ENCODE measurements around the gene DOCK2.

Gene DOCK2

DNA sequence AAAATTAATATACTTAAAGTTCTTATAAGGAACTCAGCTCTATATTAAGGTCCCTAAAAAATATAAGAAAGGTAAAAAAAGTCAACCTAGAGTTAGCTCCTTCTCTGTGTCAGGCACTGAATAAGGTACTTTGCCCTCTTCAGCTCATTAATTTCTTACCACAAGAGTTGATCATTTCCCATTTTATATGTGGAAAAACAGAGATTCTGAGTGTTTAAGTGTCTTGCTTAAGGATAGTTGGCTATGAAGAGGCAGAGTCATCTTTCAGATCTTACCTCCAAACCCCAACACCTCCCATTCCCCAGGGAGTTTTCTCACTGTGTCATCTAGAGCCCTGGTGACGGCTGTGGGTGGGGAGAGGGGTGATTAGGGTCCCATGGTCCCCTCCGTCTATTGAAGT is 302.7 kb downstream of the DOCK2 start:
- TF ChIP-seq CTCF (IDR thresholded peaks at IDR 0.05; ENCODE audit: low read depth, low read length): no peak
- no peak for DNase-seq (ENCODE audit: extremely low read depth, low read depth)

DNA sequence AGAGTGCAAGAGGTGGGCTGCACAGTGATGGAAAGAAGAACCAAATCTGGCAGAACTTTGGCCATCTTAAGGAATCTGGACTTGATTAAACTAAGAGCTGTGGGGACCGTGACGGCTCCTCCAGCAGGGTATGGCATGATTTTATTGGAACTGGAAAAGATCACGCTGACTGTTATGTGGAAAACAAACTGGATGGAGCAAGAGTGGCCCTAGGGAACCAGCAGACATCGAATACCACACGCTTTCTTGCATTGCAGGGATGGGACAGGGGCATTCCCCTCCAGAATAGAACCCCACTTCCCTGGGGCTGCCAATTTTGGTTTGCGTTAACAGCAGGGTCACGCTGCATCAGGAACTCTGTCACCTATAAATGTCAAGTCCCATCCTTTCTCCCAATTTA is 304.5 kb downstream of the DOCK2 start:
- TF ChIP-seq CTCF (IDR thresholded peaks at IDR 0.05; ENCODE audit: low read depth, low read length): no peak
- DNase-seq (ENCODE audit: extremely low read depth, low read depth): no peak

- DNase-seq (ENCODE audit: extremely low read depth, low read depth): no peak
- no peak for TF ChIP-seq CTCF (IDR thresholded peaks at IDR 0.05; ENCODE audit: low read depth, low read length)
These were observed 305.1 kb downstream of the DOCK2 start for GRCh38 chr5:169942181-169942580.

DNA sequence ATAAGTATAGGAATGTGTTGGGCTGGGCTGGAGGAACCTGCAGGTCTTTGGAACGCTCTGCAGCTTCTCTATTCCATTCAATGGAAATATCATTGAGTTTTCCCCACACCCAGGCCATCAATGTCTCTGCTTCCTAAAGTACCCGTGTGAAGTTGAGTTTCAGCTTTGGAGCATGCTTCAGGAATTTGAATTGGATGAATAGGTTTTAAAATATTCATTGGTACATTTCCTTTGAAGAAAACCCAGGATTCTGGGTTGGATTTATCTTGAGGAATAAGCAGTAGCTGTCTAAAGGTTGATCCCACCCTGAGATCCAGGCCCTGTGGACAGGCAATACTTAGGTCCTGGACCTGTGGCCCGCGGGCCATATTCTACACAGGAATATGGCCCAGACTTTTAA is 306.0 kb downstream of the DOCK2 start:
- DNase-seq (ENCODE audit: extremely low read depth, low read depth): no peak
- no peak for TF ChIP-seq CTCF (IDR thresholded peaks at IDR 0.05; ENCODE audit: low read depth, low read length)

DNA sequence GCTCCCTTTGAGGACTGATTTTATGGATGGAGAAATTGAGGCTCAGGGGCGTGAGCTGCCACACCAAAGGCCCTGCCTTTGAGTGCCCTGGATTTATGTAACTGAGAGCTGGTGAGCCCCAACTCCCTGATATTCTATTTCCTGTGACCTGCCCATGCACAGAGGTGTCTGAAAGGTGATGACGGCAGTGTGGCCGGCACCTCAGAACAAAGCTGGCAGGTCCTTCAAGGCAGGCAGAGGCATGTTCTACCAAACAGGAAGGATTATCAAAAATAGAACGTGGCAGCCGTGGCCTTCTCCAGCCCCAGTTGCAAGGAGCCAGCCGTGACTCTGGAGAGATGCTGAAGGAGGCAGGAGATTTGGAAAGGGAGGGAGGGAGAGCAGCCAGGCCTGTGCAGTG is 307.0 kb downstream of the DOCK2 start:
- TF ChIP-seq CTCF (IDR thresholded peaks at IDR 0.05; ENCODE audit: low read depth, low read length): no peak
- no peak for DNase-seq (ENCODE audit: extremely low read depth, low read depth)

GRCh38 chr5:169944922-169945680 is 308.0 kb downstream of the DOCK2 start:
- TF ChIP-seq CTCF (IDR thresholded peaks at IDR 0.05; ENCODE audit: low read depth, low read length): no peak

GRCh38 chr5:169945831-169946261 is 308.8 kb downstream of the DOCK2 start:
- TF ChIP-seq CTCF (IDR thresholded peaks at IDR 0.05; ENCODE audit: low read depth, low read length): no peak
- peak; percentile 87 for DNase-seq (ENCODE audit: extremely low read depth, low read depth)

More at GRCh38 chr5:169944922-169945680, 308.0 kb downstream of the DOCK2 start:
- no peak for DNase-seq (ENCODE audit: extremely low read depth, low read depth)
